SK-N-MC (cell line): ENCODE data around the gene WIPF3.

Experiments
- FOXP2 ChIP-seq: optimal IDR thresholded peaks from 2 replicates; pipeline ENCODE3; 2011; ENCODE audit warnings: mild to moderate bottlenecking, moderate library complexity; ENCODE audit not compliant: insufficient read depth; ENCODE audit errors: extremely low read length, control extremely low read depth
- POLR2AphosphoS5 ChIP-seq: IDR thresholded peaks from 2 replicates; pipeline ENCODE4 v1.6.1; 2012; ENCODE audit warnings: mild to moderate bottlenecking, low read depth, low read length, borderline replicate concordance

- no peak for TF ChIP-seq FOXP2
- no peak for TF ChIP-seq POLR2AphosphoS5
These were observed 71.9 kb downstream of the WIPF3 start for GRCh38 chr7:29878081-29878688.
